Measurements from ENCODE around the gene CIRBP. TPM values are rescaled to one million over a fixed set of nuclear protein-coding genes. Genes with fewer than 3 reads are reported as not detected.
A peak's percentile ranks its signal among the peaks of the same experiment; 100 is the strongest.

The CIRBP gene
- total and polyA plus RNA-seq, 9 of the 15 experiments (the other 6 are each of a cell fraction or from before 2014, with no cell fraction given), result 20.5 to 327 (median 176) TPM

- 0 out of 2 replicates have a peak, but pooled peaks have one; percentile 18 for TF ChIP-seq NR3C1 (CRISPR knock-in tag; IDR thresholded peaks at IDR 0.05)
- TF ChIP-seq ZBTB11 (CRISPR knock-in tag; IDR thresholded peaks at IDR 0.05), result peak in 1 of 3 experiments; percentile 32; a peak in 1 of 6 replicates
- TF ChIP-seq ZKSCAN8 (CRISPR knock-in tag; IDR thresholded peaks at IDR 0.05), result no peak
- no peak for TF ChIP-seq MEIS2 (IDR thresholded peaks at IDR 0.05; ENCODE audit: partially characterized antibody)
- TF ChIP-seq, protein P1, sequence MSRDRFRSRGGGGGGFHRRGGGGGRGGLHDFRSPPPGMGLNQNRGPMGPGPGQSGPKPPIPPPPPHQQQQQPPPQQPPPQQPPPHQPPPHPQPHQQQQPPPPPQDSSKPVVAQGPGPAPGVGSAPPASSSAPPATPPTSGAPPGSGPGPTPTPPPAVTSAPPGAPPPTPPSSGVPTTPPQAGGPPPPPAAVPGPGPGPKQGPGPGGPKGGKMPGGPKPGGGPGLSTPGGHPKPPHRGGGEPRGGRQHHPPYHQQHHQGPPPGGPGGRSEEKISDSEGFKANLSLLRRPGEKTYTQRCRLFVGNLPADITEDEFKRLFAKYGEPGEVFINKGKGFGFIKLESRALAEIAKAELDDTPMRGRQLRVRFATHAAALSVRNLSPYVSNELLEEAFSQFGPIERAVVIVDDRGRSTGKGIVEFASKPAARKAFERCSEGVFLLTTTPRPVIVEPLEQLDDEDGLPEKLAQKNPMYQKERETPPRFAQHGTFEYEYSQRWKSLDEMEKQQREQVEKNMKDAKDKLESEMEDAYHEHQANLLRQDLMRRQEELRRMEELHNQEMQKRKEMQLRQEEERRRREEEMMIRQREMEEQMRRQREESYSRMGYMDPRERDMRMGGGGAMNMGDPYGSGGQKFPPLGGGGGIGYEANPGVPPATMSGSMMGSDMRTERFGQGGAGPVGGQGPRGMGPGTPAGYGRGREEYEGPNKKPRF (IDR thresholded peaks at IDR 0.05; ENCODE audit: low read depth, low read length), result no peak
- TF ChIP-seq KAT8 (IDR thresholded peaks at IDR 0.05; ENCODE audit: low read depth), result no peak
- TF ChIP-seq, protein P2, sequence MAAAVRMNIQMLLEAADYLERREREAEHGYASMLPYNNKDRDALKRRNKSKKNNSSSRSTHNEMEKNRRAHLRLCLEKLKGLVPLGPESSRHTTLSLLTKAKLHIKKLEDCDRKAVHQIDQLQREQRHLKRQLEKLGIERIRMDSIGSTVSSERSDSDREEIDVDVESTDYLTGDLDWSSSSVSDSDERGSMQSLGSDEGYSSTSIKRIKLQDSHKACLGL (CRISPR knock-in tag; IDR thresholded peaks at IDR 0.05; ENCODE audit: borderline replicate concordance, poor library complexity, severe bottlenecking), result no peak
- TF ChIP-seq PHF20 (IDR thresholded peaks at IDR 0.05; ENCODE audit: partially characterized antibody), result peak; percentile 15
- TF ChIP-seq, protein P3, sequence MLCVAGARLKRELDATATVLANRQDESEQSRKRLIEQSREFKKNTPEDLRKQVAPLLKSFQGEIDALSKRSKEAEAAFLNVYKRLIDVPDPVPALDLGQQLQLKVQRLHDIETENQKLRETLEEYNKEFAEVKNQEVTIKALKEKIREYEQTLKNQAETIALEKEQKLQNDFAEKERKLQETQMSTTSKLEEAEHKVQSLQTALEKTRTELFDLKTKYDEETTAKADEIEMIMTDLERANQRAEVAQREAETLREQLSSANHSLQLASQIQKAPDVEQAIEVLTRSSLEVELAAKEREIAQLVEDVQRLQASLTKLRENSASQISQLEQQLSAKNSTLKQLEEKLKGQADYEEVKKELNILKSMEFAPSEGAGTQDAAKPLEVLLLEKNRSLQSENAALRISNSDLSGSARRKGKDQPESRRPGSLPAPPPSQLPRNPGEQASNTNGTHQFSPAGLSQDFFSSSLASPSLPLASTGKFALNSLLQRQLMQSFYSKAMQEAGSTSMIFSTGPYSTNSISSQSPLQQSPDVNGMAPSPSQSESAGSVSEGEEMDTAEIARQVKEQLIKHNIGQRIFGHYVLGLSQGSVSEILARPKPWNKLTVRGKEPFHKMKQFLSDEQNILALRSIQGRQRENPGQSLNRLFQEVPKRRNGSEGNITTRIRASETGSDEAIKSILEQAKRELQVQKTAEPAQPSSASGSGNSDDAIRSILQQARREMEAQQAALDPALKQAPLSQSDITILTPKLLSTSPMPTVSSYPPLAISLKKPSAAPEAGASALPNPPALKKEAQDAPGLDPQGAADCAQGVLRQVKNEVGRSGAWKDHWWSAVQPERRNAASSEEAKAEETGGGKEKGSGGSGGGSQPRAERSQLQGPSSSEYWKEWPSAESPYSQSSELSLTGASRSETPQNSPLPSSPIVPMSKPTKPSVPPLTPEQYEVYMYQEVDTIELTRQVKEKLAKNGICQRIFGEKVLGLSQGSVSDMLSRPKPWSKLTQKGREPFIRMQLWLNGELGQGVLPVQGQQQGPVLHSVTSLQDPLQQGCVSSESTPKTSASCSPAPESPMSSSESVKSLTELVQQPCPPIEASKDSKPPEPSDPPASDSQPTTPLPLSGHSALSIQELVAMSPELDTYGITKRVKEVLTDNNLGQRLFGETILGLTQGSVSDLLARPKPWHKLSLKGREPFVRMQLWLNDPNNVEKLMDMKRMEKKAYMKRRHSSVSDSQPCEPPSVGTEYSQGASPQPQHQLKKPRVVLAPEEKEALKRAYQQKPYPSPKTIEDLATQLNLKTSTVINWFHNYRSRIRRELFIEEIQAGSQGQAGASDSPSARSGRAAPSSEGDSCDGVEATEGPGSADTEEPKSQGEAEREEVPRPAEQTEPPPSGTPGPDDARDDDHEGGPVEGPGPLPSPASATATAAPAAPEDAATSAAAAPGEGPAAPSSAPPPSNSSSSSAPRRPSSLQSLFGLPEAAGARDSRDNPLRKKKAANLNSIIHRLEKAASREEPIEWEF (CRISPR knock-in tag; IDR thresholded peaks at IDR 0.05), result 0 out of 2 replicates have a peak, but pooled peaks have one; percentile 76
- TF ChIP-seq, protein P4, sequence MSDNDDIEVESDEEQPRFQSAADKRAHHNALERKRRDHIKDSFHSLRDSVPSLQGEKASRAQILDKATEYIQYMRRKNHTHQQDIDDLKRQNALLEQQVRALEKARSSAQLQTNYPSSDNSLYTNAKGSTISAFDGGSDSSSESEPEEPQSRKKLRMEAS (CRISPR knock-in tag; IDR thresholded peaks at IDR 0.05), result no peak
- TF ChIP-seq ZNF586 (CRISPR knock-in tag; conservative IDR thresholded peaks at IDR 0.05), result 0 out of 2 replicates have a peak, but pooled peaks have one; percentile 3
- no peak for TF ChIP-seq CBX3 (IDR thresholded peaks at IDR 0.05; ENCODE audit: borderline replicate concordance in 1 of 2, low read length in 2 of 2)
- TF ChIP-seq ZNF24 (IDR thresholded peaks at IDR 0.05), result no peak
- TF ChIP-seq TEAD1 (CRISPR knock-in tag; IDR thresholded peaks at IDR 0.05), result no peak
- peak; percentile 19; the same call in 1 of the 2 replicates for TF ChIP-seq ZNF431 (CRISPR knock-in tag; IDR thresholded peaks at IDR 0.05)
Measured at GRCh38 chr19:1274852-1275259, 5.7 kb downstream of the CIRBP start (continued).

Measured in K562 (cell line).